C4-2B (cell line): ENCODE data around the gene CAST.

Experiments used
- CTCF ChIP-seq: fragments of 450-650 bp; conservative IDR thresholded peaks from 2 replicates; pipeline ENCODE4 v1.5.1; 2017; ENCODE audit warnings: mild to moderate bottlenecking
- ZFX ChIP-seq: fragments of 450-650 bp; IDR thresholded peaks from 2 replicates; pipeline ENCODE4 v1.6.1; 2017

GRCh38 chr5:96772111-96772510 lies 109.9 kb downstream of the CAST start:
- no peak for TF ChIP-seq CTCF
- no peak for TF ChIP-seq ZFX
